Transverse colon (tissue), 4 donors: ENCODE data around the gene PCED1B. TPM values are rescaled to one million over a fixed set of nuclear protein-coding genes. Genes with fewer than 3 reads are reported as not detected.

Source experiments
- DNase-seq: peaks from one replicate; pipeline ENCODE4 v3.0.0-alpha.2; 2019
- H3K27ac ChIP-seq, 4 donors: fragments of 200-600 bp; sonication (generic); 2 replicates each; pipeline ENCODE4 v1.5.1; 2016 to 2018; ENCODE audit warnings: inconsistent platforms in 4 of 4
- H3K27me3 ChIP-seq: fragments of 200-600 bp; sonication (generic); 2 replicates; pipeline ENCODE4 v1.5.1; 2017; ENCODE audit warnings: inconsistent platforms
- H3K36me3 ChIP-seq, 4 donors: fragments of 200-600 bp; sonication (generic); 2 replicates each; pipeline ENCODE4 v1.5.1; 2017 to 2019; ENCODE audit warnings: inconsistent platforms in 4 of 4
- H3K4me1 ChIP-seq, 4 donors: fragments of 200-600 bp; sonication (generic); 2 replicates each; pipeline ENCODE4 v1.5.1; 2017 to 2020; ENCODE audit warnings: inconsistent platforms in 4 of 4
- H3K4me3 ChIP-seq, 4 donors: fragments of 200-600 bp; sonication (generic); 1 replicate in 1 of 4; 2 replicates in 3 of 4; pipeline versions ENCODE4 v1.5.1 to v1.6.1; 2017 to 2019; ENCODE audit warnings: inconsistent platforms in 4 of 4
- H3K9me3 ChIP-seq, 2 donors: fragments of 200-600 bp; sonication (generic); 2 replicates each; pipeline ENCODE4 v1.5.1; 2017 to 2019; ENCODE audit warnings: inconsistent platforms in 2 of 2
- CTCF ChIP-seq, 5 experiments: fragments of 200-600 bp in 3 of 5; fragments of 450-650 bp in 2 of 5; sonication (generic) in 3 of 5; IDR thresholded peaks; 1 replicate in 2 of 5; 2 replicates in 3 of 5; pipeline ENCODE4 v1.5.1; 2016 to 2017; ENCODE audit warnings: antibody characterized with exemption in 5 of 5, inconsistent platforms in 3 of 5, mild to moderate bottlenecking in 2 of 5, moderate library complexity in 1 of 5
- EP300 ChIP-seq: sonication (generic); formaldehyde crosslinking; IDR thresholded peaks from one replicate; pipeline ENCODE4 v1.6.1; 2017; ENCODE audit warnings: antibody characterized with exemption, low read depth
- POLR2A ChIP-seq: fragments of 450-650 bp; IDR thresholded peaks from one replicate; pipeline ENCODE4 v1.6.1; 2016; ENCODE audit warnings: antibody characterized with exemption, mild to moderate bottlenecking, moderate library complexity
- POLR2AphosphoS5 ChIP-seq, 3 donors: sonication (generic); formaldehyde crosslinking; IDR thresholded peaks; one replicate each; pipeline ENCODE4 v1.6.1; 2016; ENCODE audit warnings: antibody characterized with exemption in 3 of 3
- WGBS, 2 donors: methylation state at CpG; one replicate each; pipeline ENCODE4 v1.1.5; 2018; ENCODE audit warnings: low coverage in 1 of 2; 5-methylcytosine and 5-hydroxymethylcytosine counted together
- in situ Hi-C, 4 donors: fragments of 200-750 bp; cut with MboI; loops; one replicate each; pipeline versions ENCODE4 v1.15.0 to v1.15.1; 2017; ENCODE audit warnings: low sequenced_read_pairs in 3 of 4, low pct_ligation_motif_present in 1 of 4, low pct_unique_long_range_greater_than_20kb in 1 of 4
- intact Hi-C: fragments of 100-400 bp; cut with DNase I; formaldehyde crosslinking; loops from one replicate; pipeline ENCODE4 v1.15.1; 2023; ENCODE audit warnings: low total_unique reads
- total RNA-seq, 4 donors: library from RNA; depleted of rRNA; stranded (reverse); fragments of >200 nt; gene quantifications; one replicate each; pipeline ENCODE4 v1.1.0, GENCODE V29; 2016

The PCED1B gene
- total RNA-seq, 4 donors from 2014 or later: 2.7 to 52.0 (median 3.0) TPM; not detected in 1

- no peaks in the 10 kb centered on the region for H3K36me3 ChIP-seq
- in situ Hi-C loops (no loop called here), intact Hi-C loops (no loop called here)
- no peak overlapping the region for H3K4me3 ChIP-seq
- no peak for TF ChIP-seq POLR2A
- TF ChIP-seq CTCF (IDR thresholded peaks at IDR 0.05): no peak
- TF ChIP-seq POLR2AphosphoS5 (IDR thresholded peaks at IDR 0.05): no peak
- no peak for TF ChIP-seq EP300
- H3K4me1 ChIP-seq: peaks cover 0 to 15% (median 0%) of the 10 kb centered on the region in 4 donors
- no peak for DNase-seq
- no peaks in the 10 kb centered on the region for H3K9me3 ChIP-seq
- H3K27ac ChIP-seq: no peak overlapping the region
- WGBS, 2 donors: 82 to 93% methylated on average over 1 of the region's 1 CpG
- H3K27me3 ChIP-seq: no peaks in the 10 kb centered on the region
Measured at GRCh38 chr12:47122602-47123001, 43.2 kb downstream of the PCED1B start.

- TF ChIP-seq POLR2A (no peak), CTCF (IDR thresholded peaks at IDR 0.05) (no peak), EP300 (no peak), POLR2AphosphoS5 (IDR thresholded peaks at IDR 0.05) (no peak)
- H3K4me3 ChIP-seq: no peak overlapping the region
- WGBS, 2 donors: 38 to 60% methylated on average over 1 of the region's 1 CpG
- H3K27me3 ChIP-seq: no peaks in the 10 kb centered on the region
- in situ Hi-C loops: no loop called here
- intact Hi-C loops: no loop called here
- DNase-seq: no peak
- no peak overlapping the region for H3K27ac ChIP-seq
- H3K4me1 ChIP-seq: peaks cover 0 to 15% (median 0%) of the 10 kb centered on the region in 4 donors
- no peaks in the 10 kb centered on the region for H3K9me3 ChIP-seq
- H3K36me3 ChIP-seq: no peaks in the 10 kb centered on the region
Measured at GRCh38 chr12:47123730-47124129, 44.3 kb downstream of the PCED1B start.

DNA sequence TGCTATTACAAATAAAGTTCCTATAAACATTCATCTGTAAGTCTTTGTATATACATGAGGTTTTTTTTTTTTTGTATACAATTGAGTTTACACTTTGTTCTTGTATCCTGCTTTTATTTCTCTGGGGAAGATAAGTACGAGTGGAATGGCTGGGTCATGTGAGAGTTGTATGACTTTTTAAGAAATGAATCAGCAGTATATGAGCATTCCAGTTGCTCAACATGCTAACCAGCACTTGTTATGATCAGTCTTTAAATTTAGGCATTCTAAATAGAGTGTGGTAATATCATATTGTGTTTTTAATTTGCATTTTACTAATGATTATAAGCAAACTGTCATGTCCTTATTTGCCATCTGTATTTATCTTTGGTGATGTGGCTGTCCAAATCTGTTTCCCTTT is 45.0 kb downstream of the PCED1B start:
- H3K4me1 ChIP-seq: peaks cover 0 to 15% (median 0%) of the 10 kb centered on the region in 4 donors
- H3K9me3 ChIP-seq: no peaks in the 10 kb centered on the region
- in situ Hi-C loops: no loop called here
- TF ChIP-seq CTCF (IDR thresholded peaks at IDR 0.05) (no peak), POLR2A (no peak), POLR2AphosphoS5 (IDR thresholded peaks at IDR 0.05) (no peak), EP300 (no peak)
- H3K27ac ChIP-seq: no peak overlapping the region
- no peak for DNase-seq
- no peaks in the 10 kb centered on the region for H3K36me3 ChIP-seq
- intact Hi-C loops: no loop called here
- no peak overlapping the region for H3K4me3 ChIP-seq
- WGBS, 2 donors: 44% methylated on average over 1 of the region's 1 CpG; no CpG with 5 or more reads in 1 of the 2 donors
- H3K27me3 ChIP-seq: no peaks in the 10 kb centered on the region

DNA sequence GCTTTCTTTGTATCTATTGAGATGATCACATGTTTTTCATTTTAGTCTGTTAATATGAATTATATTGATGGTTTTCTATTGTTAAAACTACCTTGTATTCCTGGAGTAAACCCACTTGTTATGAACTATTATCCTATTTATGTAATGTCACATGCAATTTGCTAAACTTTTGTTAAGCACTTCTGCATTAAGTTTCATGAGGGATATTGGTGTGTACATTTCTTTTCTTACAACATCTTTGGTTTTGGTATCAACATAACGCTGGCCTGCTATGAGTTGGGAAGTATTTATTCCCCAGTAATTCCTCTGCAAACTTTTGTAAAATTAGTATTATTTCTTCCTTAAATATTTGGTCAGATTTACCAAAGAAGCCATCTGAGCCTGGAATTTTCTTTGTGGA is 46.8 kb downstream of the PCED1B start:
- H3K27me3 ChIP-seq: no peaks in the 10 kb centered on the region

More for the DNA sequence above, 46.8 kb downstream of the PCED1B start:
- Histone ChIP-seq H3K36me3 (no peaks in the 10 kb centered on the region), H3K4me3 (no peak overlapping the region), H3K4me1 (peaks cover 0 to 15% (median 0%) of the 10 kb centered on the region in 4 donors), H3K27ac (no peak overlapping the region), H3K9me3 (no peaks in the 10 kb centered on the region)
- 86 to 88% methylated on average over 1 of the region's 1 CpG for WGBS, 2 donors
- in situ Hi-C loops (no loop called here), intact Hi-C loops (no loop called here)
- TF ChIP-seq CTCF (IDR thresholded peaks at IDR 0.05) (no peak), POLR2A (no peak), POLR2AphosphoS5 (IDR thresholded peaks at IDR 0.05) (no peak), EP300 (no peak)
- DNase-seq: no peak
